Neuronal stem cell (in vitro differentiated cells): ENCODE measurements around the gene CRACR2B.

ENCODE experiments used
- DNase-seq: peaks from one replicate; pipeline ENCODE4 v3.0.0-alpha.2; 2013; ENCODE audit warnings: low spot score
- H2AFZ ChIP-seq: one replicate; pipeline ENCODE4 v1.6.1; 2013; ENCODE audit warnings: mild to moderate bottlenecking, low read length, inconsistent platforms
- H2AK5ac ChIP-seq: 2 replicates; pipeline ENCODE4 v1.6.1; 2013; ENCODE audit warnings: low read depth, mild to moderate bottlenecking, inconsistent platforms, low read length, moderate library complexity, mixed read lengths
- H2BK120ac ChIP-seq: 2 replicates; pipeline ENCODE4 v1.6.1; 2013; ENCODE audit warnings: low read depth, mild to moderate bottlenecking, inconsistent platforms, low read length, moderate library complexity, mixed read lengths
- H2BK12ac ChIP-seq: one replicate; pipeline ENCODE4 v1.6.1; 2013; ENCODE audit warnings: low read length, inconsistent platforms
- H2BK15ac ChIP-seq: 2 replicates; pipeline ENCODE4 v1.6.1; 2013; ENCODE audit warnings: mild to moderate bottlenecking, low read length, inconsistent platforms, mixed read lengths
- H2BK5ac ChIP-seq: one replicate; pipeline ENCODE4 v1.6.1; 2013; ENCODE audit warnings: inconsistent platforms, mild to moderate bottlenecking, low read length, moderate library complexity
- H3K14ac ChIP-seq: one replicate; pipeline ENCODE4 v1.6.1; 2013; ENCODE audit warnings: low read length, inconsistent platforms
- H3K18ac ChIP-seq: 2 replicates; pipeline ENCODE4 v1.6.1; 2013; ENCODE audit warnings: low read length, inconsistent platforms
- H3K23ac ChIP-seq: 2 replicates; pipeline ENCODE4 v1.6.1; 2013; ENCODE audit warnings: low read depth, mild to moderate bottlenecking, mixed read lengths, low read length, inconsistent platforms; ENCODE audit not compliant: poor library complexity
- H3K27ac ChIP-seq: replicated peaks from 3 replicates; pipeline ENCODE4 v1.5.1; 2013; ENCODE audit warnings: low read length, inconsistent platforms
- H3K27me3 ChIP-seq, 3 experiments: 2 replicates each; pipeline ENCODE4 v1.6.1; 2013; ENCODE audit warnings: low read length in 3 of 3, mild to moderate bottlenecking in 2 of 3, inconsistent platforms in 1 of 3, low read depth in 1 of 3, mixed read lengths in 1 of 3, moderate library complexity in 1 of 3; ENCODE audit not compliant: control insufficient read depth in 3 of 3, insufficient read depth in 3 of 3
- H3K36me3 ChIP-seq, 2 donors: replicated peaks in 1 of 2; 2 replicates each; pipeline ENCODE4 v1.6.1; 2013; ENCODE audit warnings: low read length in 2 of 2; ENCODE audit not compliant: control insufficient read depth in 2 of 2, insufficient read depth in 2 of 2
- H3K4ac ChIP-seq: 2 replicates; pipeline ENCODE4 v1.6.1; 2013; ENCODE audit warnings: inconsistent platforms, mild to moderate bottlenecking, low read length, moderate library complexity
- H3K4me1 ChIP-seq, 2 donors: 1 replicate in 1 of 2; 2 replicates in 1 of 2; pipeline ENCODE4 v1.6.1; 2013; ENCODE audit warnings: low read length in 2 of 2, low read depth in 1 of 2; ENCODE audit not compliant: control insufficient read depth in 2 of 2, insufficient read depth in 1 of 2
- H3K4me2 ChIP-seq: one replicate; pipeline ENCODE4 v1.6.1; 2013; ENCODE audit warnings: mild to moderate bottlenecking, low read length, inconsistent platforms; ENCODE audit not compliant: insufficient read depth, poor library complexity, severe bottlenecking
- H3K4me3 ChIP-seq, 2 donors: 2 replicates each; pipeline ENCODE4 v1.5.1; 2013; ENCODE audit warnings: low read length in 2 of 2, mild to moderate bottlenecking in 2 of 2, inconsistent platforms in 1 of 2, moderate library complexity in 1 of 2
- H3K79me1 ChIP-seq: one replicate; pipeline ENCODE4 v1.6.1; 2013; ENCODE audit warnings: low read depth, mild to moderate bottlenecking, inconsistent platforms, low read length, moderate library complexity
- H3K9ac ChIP-seq: one replicate; pipeline ENCODE4 v1.6.1; 2013; ENCODE audit warnings: mild to moderate bottlenecking, low read depth, low read length, inconsistent platforms; ENCODE audit not compliant: poor library complexity
- H3K9me3 ChIP-seq, 2 donors: replicated peaks in 1 of 2; 2 replicates each; pipeline versions ENCODE3 to v1.6.1; 2013; ENCODE audit warnings: low read length in 2 of 2, mild to moderate bottlenecking in 2 of 2, inconsistent platforms in 1 of 2, low read depth in 1 of 2, mixed read lengths in 1 of 2, moderate library complexity in 1 of 2; ENCODE audit not compliant: control insufficient read depth in 2 of 2, insufficient read depth in 1 of 2
- H4K8ac ChIP-seq: one replicate; pipeline ENCODE4 v1.6.1; 2013; ENCODE audit warnings: low read depth, mild to moderate bottlenecking, inconsistent platforms, low read length, moderate library complexity
- H4K91ac ChIP-seq: one replicate; pipeline ENCODE4 v1.6.1; 2013; ENCODE audit warnings: low read length, low read depth, mild to moderate bottlenecking, inconsistent platforms; ENCODE audit not compliant: poor library complexity
- WGBS, 2 donors: extraction: QIAGEN DNeasy Blood & Tissue Kit; methylation state at CpG; one replicate each; pipeline ENCODE4 v1.1.7; 2013; ENCODE audit warnings: missing lambda C conversion rate in 2 of 2, mixed read lengths in 1 of 2; ENCODE audit not compliant: insufficient read length in 2 of 2, insufficient replicate concordance in 1 of 2; ENCODE audit errors: extremely low coverage in 2 of 2; 5-methylcytosine and 5-hydroxymethylcytosine counted together

The CRACR2B gene

DNA sequence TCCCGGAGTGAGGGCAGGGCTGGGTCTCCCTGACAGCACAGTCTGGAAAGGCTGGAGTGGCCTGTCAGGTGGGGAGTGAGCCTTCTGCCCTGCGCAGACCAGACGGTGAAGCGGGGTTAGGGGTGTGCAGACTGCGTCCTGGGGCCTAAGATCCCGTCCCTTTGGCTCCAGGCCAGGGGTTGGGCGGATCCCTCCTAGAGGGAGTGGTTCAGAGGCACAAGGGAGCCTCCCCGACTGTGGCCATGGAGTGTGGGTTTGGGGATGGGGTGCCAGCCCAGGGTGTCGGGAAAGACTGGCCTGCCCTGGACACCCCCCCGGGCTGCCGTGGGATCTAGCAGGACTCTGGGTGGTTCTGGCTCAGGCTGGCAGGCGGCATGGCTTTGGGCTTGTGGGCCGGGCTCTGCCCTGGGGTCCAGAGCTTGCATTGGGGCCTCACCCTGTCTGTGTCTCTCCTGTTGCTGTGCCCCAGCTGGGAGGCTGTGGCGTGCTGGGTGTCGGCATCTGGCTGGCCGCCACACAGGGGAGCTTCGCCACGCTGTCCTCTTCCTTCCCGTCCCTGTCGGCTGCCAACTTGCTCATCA, 34.5 kb downstream of the CRACR2B start:
- H2BK5ac ChIP-seq, result no peak overlapping the region
- H3K4me2 ChIP-seq, result no peak overlapping the region
- peaks cover 0 to 33% of the 10 kb centered on the region in 2 donors for H3K36me3 ChIP-seq
- H3K4me3 ChIP-seq, result peak overlapping the region in 1 of 2 donors; percentile 38
- H2BK120ac ChIP-seq, result no peak overlapping the region
- H3K4me1 ChIP-seq, result peaks cover 7 to 15% of the 10 kb centered on the region in 2 donors
- peak overlapping the region; percentile 38 for H3K9ac ChIP-seq
- H4K91ac ChIP-seq, result no peak overlapping the region
- peaks cover 12% of the 10 kb centered on the region for H3K79me1 ChIP-seq
- WGBS, 2 donors, result no CpG with 5 or more reads among the region's 20 CpGs
- no peak overlapping the region for H2AFZ ChIP-seq
- H3K23ac ChIP-seq, result peak overlapping the region; percentile 67
- no peaks in the 10 kb centered on the region for H3K27me3 ChIP-seq
- peak overlapping the region; percentile 85 for H3K18ac ChIP-seq
- peak overlapping the region; percentile 81 for H2AK5ac ChIP-seq
- peak overlapping the region; percentile 90 for H3K14ac ChIP-seq
- H2BK12ac ChIP-seq, result no peak overlapping the region
- H3K9me3 ChIP-seq, result no peaks in the 10 kb centered on the region
- H4K8ac ChIP-seq, result no peak overlapping the region
- H3K4ac ChIP-seq, result no peak overlapping the region
- no peak for DNase-seq
- no peak overlapping the region for H3K27ac ChIP-seq
- H2BK15ac ChIP-seq, result peak overlapping the region; percentile 6

DNA sequence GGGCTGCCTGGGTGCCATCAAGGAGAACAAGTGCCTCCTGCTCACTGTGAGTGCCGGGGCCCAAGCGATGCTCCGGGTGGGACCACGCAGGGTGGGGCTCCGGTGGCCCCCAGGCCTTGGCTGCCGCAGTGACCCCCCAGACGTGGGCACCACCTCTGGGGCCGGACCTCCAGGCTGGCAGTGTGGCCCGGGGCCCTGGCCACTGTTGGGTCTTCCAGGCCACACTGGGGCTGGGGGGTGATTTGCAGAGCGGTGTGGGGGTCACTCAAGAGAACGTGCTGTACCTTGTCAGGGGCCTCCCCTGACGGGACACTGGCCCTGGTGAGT, 34.9 kb downstream of the CRACR2B start:
- Histone ChIP-seq H3K79me1 (peaks cover 12% of the 10 kb centered on the region), H3K9me3 (no peaks in the 10 kb centered on the region), H4K8ac (no peak overlapping the region), H3K4ac (peak overlapping the region; percentile 53), H2AFZ (no peak overlapping the region), H3K27me3 (no peaks in the 10 kb centered on the region), H2BK15ac (peak overlapping the region; percentile 6), H2AK5ac (peak overlapping the region; percentile 98), H3K14ac (peak overlapping the region; percentile 89), H2BK12ac (peak overlapping the region; percentile 84), H3K4me2 (no peak overlapping the region), H3K4me1 (peaks cover 7 to 14% of the 10 kb centered on the region in 2 donors), H3K4me3 (no peak overlapping the region), H2BK120ac (no peak overlapping the region), H3K18ac (peak overlapping the region; percentile 94), H3K27ac (no peak overlapping the region), H3K9ac (peak overlapping the region; percentile 38), H4K91ac (no peak overlapping the region), H2BK5ac (no peak overlapping the region), H3K23ac (peak overlapping the region; percentile 67), H3K36me3 (peaks cover 0 to 33% of the 10 kb centered on the region in 2 donors)
- no CpG with 5 or more reads among the region's 12 CpGs for WGBS, 2 donors
- DNase-seq, result no peak

DNA sequence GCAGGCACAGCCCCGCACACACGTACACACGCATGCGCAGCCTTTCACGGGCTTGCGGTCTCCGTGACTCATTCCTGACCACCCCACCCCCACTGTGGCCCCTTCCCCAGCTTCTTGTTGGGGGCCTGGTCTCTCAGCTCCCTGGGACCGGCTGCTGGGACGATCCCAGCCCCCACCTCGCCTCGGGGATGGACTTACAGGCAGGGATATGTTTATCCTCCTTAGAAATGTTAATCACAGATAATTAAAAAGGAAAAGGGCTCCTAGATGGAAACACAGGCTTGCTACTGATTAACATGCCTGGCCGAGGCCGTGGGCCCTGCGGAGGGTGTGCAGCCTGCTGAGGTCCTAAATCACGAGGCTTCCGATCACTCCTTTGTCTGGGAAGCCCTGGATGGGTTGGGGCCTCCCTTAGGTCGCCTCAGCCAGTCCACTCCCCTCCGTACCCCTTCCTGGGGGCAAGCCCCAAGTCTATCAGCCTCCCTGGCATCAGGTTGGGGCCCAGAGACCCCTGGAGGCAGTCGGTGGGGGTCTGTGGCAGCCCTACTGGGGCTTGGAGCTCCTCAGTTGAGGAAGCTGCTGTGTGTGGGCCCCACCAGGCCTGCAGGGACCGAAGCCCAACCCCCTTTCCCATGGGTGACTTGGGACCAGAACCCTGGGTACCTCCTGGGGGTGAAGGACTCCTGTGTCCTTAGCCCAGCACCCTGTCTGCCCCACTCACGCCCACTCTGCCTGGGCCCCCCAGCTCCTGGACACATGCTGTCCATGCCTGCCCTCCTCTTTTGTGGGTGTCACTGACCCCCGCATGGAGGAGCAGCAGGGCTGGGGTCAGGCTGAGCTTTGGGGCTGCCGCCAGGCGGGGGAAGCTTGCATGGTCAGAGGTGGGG, 35.5 kb downstream of the CRACR2B start:
- H3K18ac ChIP-seq, result peak overlapping the region; percentile 94

More for the DNA sequence above, 35.5 kb downstream of the CRACR2B start:
- H4K8ac ChIP-seq, result peak overlapping the region; percentile 92
- H3K36me3 ChIP-seq, result peaks cover 0 to 33% of the 10 kb centered on the region in 2 donors
- H3K4me2 ChIP-seq, result no peak overlapping the region
- no peak overlapping the region for H2AFZ ChIP-seq
- H3K23ac ChIP-seq, result peak overlapping the region; percentile 67
- no peak overlapping the region for H3K4me3 ChIP-seq
- peak overlapping the region; percentile 89 for H3K14ac ChIP-seq
- H3K4ac ChIP-seq, result peak overlapping the region; percentile 53
- peaks cover 13% of the 10 kb centered on the region for H3K79me1 ChIP-seq
- no peak overlapping the region for H3K27ac ChIP-seq
- peaks cover 7 to 13% of the 10 kb centered on the region in 2 donors for H3K4me1 ChIP-seq
- H2AK5ac ChIP-seq, result peak overlapping the region; percentile 98
- H4K91ac ChIP-seq, result peak overlapping the region; percentile 30
- peak overlapping the region; percentile 70 for H3K9ac ChIP-seq
- H2BK120ac ChIP-seq, result no peak overlapping the region
- H2BK5ac ChIP-seq, result peak overlapping the region; percentile 75
- H2BK15ac ChIP-seq, result peak overlapping the region; percentile 6
- no peaks in the 10 kb centered on the region for H3K9me3 ChIP-seq
- peak overlapping the region; percentile 84 for H2BK12ac ChIP-seq
- no peak for DNase-seq
- no CpG with 5 or more reads among the region's 24 CpGs for WGBS, 2 donors
- H3K27me3 ChIP-seq, result no peaks in the 10 kb centered on the region
